Measurements from ENCODE around the gene PTBP1.

PTBP1 gene

DNA sequence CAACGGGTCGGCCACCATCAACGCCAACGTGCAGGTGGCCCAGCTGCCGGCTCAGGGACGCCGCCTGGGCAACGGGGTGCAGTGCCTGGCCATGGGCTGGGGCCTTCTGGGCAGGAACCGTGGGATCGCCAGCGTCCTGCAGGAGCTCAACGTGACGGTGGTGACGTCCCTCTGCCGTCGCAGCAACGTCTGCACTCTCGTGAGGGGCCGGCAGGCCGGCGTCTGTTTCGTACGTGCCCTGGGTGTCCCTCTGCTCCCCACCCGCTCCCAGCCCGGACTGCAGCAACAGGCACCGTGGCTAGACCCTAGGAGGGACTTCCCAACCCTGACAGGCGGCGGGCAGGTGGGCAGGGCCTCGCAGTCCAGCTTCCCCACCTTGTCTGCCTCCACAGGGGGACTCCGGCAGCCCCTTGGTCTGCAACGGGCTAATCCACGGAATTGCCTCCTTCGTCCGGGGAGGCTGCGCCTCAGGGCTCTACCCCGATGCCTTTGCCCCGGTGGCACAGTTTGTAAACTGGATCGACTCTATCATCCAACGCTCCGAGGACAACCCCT lies 58.4 kb downstream of the PTBP1 start:
- Histone ChIP-seq H3K27me3 (ENCODE audit: insufficient read depth, insufficient read length) (no peaks in the 10 kb centered on the region), H3K4me1 (ENCODE audit: insufficient read depth, insufficient read length) (peaks cover 13% of the 10 kb centered on the region), H3K4me3 (ENCODE audit: insufficient read length, low read depth) (no peak overlapping the region), H3K36me3 (ENCODE audit: insufficient read depth, insufficient read length, low read length) (no peaks in the 10 kb centered on the region), H3K9me3 (ENCODE audit: insufficient read depth, low read length) (no peaks in the 10 kb centered on the region), H3K9ac (ENCODE audit: insufficient read length, low read depth) (no peak overlapping the region)
- DNase-seq (ENCODE audit: low read depth, low spot score) = no peak
- TF ChIP-seq YY1 (IDR thresholded peaks at IDR 0.05; ENCODE audit: insufficient read depth, insufficient read length) (no peak), ZNF274 (IDR thresholded peaks at IDR 0.05; ENCODE audit: low read depth, low read length) (no peak), SUZ12 (IDR thresholded peaks at IDR 0.05; ENCODE audit: extremely low read depth, insufficient read depth, insufficient read length) (no peak)

DNA sequence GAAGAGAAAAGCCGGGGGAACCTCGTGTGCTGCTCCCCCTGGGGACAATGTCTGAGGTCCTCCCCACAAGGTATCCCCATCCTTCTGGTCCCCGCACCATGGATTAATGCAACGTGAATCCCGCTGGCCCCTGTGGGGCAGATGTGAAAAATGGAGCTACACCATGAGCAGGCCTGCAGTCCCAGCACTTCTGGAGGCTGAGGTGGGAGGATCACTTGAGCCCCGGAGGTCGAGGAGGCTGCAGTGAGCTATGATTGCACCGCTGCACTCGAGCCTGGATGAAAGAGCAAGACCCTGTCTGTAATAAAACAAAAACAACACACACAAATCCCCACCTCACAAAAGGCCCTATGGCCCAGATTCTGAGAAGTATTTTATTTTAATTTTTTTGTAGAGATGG lies 61.0 kb downstream of the PTBP1 start:
- H3K9me3 ChIP-seq (ENCODE audit: insufficient read depth, low read length) = no peaks in the 10 kb centered on the region
- no peaks in the 10 kb centered on the region for H3K36me3 ChIP-seq (ENCODE audit: insufficient read depth, insufficient read length, low read length)
- no peaks in the 10 kb centered on the region for H3K27me3 ChIP-seq (ENCODE audit: insufficient read depth, insufficient read length)
- H3K9ac ChIP-seq (ENCODE audit: insufficient read length, low read depth) = no peak overlapping the region
- no peak overlapping the region for H3K4me3 ChIP-seq (ENCODE audit: insufficient read length, low read depth)
- TF ChIP-seq ZNF274 (IDR thresholded peaks at IDR 0.05; ENCODE audit: low read depth, low read length) (no peak), YY1 (IDR thresholded peaks at IDR 0.05; ENCODE audit: insufficient read depth, insufficient read length) (no peak), SUZ12 (IDR thresholded peaks at IDR 0.05; ENCODE audit: extremely low read depth, insufficient read depth, insufficient read length) (no peak)
- H3K4me1 ChIP-seq (ENCODE audit: insufficient read depth, insufficient read length) = peaks cover 16% of the 10 kb centered on the region
- DNase-seq (ENCODE audit: low read depth, low spot score) = no peak

DNA sequence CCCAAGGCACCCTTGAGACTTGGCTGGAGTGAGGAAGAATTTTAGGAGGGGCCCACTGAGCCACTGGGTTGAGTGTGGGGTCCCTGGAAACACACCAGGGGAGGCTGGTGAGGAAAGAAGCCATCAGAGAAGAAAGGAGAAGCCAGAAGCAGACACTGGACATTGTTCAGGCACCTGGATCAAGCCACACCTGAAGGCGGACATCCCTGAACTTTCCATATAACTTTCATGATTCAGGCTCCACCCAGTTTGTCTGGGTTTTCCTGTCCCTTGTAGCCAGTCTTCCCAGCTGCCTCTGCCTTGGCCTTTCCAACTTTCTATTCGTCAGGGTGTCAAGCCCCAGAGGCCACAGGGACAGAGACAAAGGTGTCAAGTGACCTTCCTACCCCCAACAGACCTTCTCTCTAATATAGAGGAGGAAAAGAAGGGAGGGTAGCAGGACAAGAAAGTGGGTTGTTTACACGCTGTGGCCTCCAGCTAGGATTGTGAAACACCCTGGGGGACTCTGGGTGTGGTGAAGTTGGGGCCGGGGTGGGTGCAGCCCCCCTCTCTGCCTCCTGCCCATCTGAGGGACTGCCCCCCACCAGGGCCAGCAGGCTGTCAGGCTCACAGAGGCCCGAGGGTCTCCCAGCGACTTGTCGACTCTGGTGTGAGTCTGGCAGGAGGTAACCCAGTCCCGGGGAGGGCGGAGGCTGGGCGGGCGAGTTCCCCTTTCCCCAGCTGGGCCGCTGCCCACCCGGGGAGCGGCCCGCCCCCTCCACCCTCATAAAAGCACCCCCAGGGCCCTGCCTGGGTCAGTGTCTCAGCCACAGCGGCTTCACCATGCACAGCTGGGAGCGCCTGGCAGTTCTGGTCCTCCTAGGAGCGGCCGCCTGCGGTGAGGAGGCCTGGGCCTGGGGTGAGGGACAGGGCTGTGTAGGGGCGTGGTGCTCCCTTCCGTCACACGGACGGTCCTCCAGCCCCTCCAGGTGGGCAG lies 61.9 kb downstream of the PTBP1 start, which contains the start of gene CFD:
CFD (plus strand) TSS at position 797 of the 976 bp plus-strand sequence; CDS start at position 823, 26 bp downstream.
- DNase-seq (ENCODE audit: low read depth, low spot score) = no peak
- H3K4me3 ChIP-seq (ENCODE audit: insufficient read length, low read depth) = peak within 1 kb of the TSS; percentile 73
- H3K27me3 ChIP-seq (ENCODE audit: insufficient read depth, insufficient read length) = no peaks in the 10 kb centered on the region
- H3K9ac ChIP-seq (ENCODE audit: insufficient read length, low read depth) = peak within 1 kb of the TSS; percentile 82
- H3K4me1 ChIP-seq (ENCODE audit: insufficient read depth, insufficient read length) = peaks cover 16% of the 10 kb centered on the region
- TF ChIP-seq YY1 (IDR thresholded peaks at IDR 0.05; ENCODE audit: insufficient read depth, insufficient read length) (no peak), SUZ12 (IDR thresholded peaks at IDR 0.05; ENCODE audit: extremely low read depth, insufficient read depth, insufficient read length) (no peak), ZNF274 (IDR thresholded peaks at IDR 0.05; ENCODE audit: low read depth, low read length) (no peak)
- H3K9me3 ChIP-seq (ENCODE audit: insufficient read depth, low read length) = no peaks in the 10 kb centered on the region
- no peaks in the 10 kb centered on the region for H3K36me3 ChIP-seq (ENCODE audit: insufficient read depth, insufficient read length, low read length)

DNA sequence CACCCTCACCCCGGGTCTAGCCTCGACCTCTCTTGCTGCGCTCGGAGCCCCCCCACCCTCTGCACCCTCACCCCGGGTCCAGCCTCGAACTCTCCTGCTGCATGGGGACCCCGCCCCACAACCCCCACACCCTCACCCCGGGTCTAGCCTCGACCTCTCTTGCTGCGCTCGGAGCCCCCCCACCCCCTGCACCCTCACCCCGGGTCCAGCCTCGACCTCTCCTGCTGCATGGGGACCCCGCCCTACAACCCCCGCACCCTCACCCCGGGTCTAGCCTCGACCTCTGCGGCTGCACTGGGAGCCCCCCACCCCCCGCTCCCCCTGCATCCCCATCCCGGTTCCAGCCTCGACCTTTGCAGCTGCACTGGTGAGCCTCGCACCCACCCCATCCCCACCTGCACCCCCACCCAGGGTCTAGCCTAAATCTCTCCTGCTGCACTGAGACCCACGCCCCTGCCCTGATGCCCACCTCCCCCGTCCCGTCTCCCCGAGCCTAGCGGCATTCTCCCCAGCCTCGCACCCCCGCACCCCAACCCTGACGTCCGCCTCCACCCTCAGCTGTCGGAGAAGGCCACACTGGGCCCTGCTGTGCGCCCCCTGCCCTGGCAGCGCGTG lies 64.0 kb downstream of the PTBP1 start:
- Histone ChIP-seq H3K4me1 (ENCODE audit: insufficient read depth, insufficient read length) (peaks cover 17% of the 10 kb centered on the region), H3K4me3 (ENCODE audit: insufficient read length, low read depth) (peak overlapping the region; percentile 28)

More for the DNA sequence above, 64.0 kb downstream of the PTBP1 start:
- DNase-seq (ENCODE audit: low read depth, low spot score) = no peak
- peaks cover 3% of the 10 kb centered on the region for H3K36me3 ChIP-seq (ENCODE audit: insufficient read depth, insufficient read length, low read length)
- no peaks in the 10 kb centered on the region for H3K27me3 ChIP-seq (ENCODE audit: insufficient read depth, insufficient read length)
- TF ChIP-seq SUZ12 (IDR thresholded peaks at IDR 0.05; ENCODE audit: extremely low read depth, insufficient read depth, insufficient read length) (no peak), ZNF274 (IDR thresholded peaks at IDR 0.05; ENCODE audit: low read depth, low read length) (no peak), YY1 (IDR thresholded peaks at IDR 0.05; ENCODE audit: insufficient read depth, insufficient read length) (no peak)
- no peaks in the 10 kb centered on the region for H3K9me3 ChIP-seq (ENCODE audit: insufficient read depth, low read length)
- H3K9ac ChIP-seq (ENCODE audit: insufficient read length, low read depth) = peak overlapping the region; percentile 50
